ENCODE measurements around the gene FAM133A.

FAM133A gene

DNA sequence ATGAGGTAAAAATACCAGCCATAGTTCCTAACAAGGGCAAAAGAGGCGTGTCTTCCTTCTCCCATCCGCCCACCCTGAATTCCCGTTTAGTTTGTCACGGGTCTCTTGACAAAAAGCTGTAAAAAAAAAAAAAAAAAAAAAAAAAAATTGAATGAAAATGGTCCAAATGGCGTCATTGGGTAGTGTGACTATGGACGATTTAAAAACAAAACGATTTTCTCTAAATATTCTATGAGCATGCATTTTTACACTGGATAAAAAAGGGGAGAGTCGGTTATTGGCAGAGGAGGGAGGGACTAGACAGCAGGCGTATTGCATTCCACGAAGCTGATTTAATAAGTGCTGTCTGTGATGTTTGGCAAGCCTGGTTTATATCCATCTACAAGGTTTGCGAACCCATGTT lies at the start of gene FAM133A:
FAM133A (plus strand) TSS at position 338 of the 403 bp plus-strand sequence. CDS start 35,214 bp downstream, outside the sequence.
- no peak for DNase-seq

DNA sequence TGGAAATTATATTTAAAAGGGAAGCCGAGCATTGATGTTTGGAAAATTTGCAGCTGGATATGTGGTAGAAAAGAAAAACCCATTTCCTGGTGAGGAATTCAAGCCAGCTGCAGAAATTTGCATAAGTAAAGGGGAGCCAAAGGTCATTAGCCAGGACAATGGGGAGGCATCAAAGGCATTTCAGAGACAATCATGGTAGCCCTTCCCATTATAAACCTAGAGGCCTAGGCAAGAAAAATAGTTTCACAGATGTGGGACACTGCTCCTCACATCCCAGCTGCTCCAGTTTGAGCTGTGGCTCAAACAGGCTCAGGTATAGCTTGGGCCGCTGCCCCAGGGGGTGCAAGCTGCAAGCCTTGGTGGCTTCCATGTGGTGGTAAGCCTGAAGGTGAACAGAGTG lies 36.4 kb upstream of the FAM133A start:
- no peak for DNase-seq

DNA sequence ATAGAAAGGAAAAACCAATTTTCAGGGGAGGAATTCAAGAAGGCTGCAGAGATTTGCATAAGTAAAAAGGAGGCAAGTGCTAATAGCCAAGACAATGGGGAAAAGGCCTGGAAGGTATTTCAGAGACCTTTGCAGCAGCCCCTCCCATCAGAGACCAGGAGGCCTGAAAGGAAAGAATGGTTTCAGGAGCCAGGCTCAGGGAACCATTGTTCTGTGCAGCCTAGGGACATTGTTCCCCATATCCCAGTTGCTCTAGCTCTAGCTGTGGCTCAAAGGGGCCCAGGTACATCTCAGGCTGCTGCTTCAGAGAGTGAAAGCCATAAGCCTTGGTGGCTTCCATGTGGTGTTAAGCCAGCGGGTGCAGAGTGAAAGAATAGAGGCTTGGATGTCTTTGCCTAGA lies 24.6 kb upstream of the FAM133A start:
- no peak for DNase-seq

DNA sequence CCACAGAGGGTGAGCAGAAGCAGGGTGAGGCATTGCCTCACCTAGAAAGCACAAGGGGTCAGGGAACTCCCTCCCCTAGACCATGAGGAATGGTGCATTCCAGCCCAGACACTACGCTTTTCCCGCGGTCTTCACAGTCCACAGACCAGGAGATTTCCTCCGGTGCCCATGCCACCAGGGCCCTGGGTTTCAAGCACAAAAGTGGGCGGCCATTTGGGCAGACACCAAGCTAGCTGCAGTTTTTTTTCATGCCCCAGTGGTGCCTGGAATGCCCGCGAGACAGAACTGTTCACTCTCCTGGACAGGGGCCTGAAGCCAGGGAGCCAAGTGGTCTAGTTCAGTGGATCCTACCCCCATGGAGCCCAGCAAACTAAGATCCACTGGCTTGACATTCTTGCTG lies 13.4 kb upstream of the FAM133A start:
- DNase-seq, result no peak

DNA sequence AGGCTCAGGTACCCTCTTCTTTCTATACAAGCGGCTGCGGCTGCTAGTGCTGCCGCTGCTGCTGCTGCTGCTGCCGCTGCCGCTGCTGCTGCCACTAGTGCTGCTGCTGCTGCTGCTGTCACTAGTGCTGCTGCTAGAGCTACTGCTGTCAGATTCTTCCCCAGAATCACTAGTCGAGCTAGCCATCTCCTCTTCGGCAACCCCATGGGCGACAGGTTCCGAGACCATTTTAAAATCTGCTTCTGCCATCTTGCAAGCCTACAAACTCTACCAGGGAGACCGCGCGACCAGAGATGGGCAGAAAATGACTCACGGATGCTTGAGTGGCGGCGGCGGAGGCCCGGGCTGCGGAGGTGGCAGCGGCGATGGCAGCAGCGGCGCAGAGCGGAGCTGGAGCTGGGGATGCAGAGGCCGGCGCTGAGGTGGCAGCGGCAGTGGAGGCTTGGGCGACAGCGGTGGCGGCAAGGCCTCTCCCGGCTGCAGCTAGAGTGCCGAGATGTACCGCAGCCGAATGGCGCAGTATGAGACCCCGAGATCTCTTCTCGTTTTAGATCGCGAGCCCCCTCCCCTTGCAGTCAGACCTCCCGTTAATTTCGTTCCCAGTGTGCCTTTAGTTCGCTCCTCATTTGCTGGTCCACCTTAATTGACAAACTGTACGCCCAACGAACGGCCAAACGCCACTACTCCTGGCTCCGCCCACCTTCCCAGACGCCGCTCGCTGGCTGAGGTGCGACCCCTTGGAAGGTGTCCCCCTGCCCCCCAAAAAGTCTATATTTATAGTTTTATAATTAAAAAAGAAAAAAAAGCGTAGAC lies 744 bp upstream of the FAM133A start, which contains the start of gene NAP1L3:
NAP1L3 (minus strand) TSS at position 523 of the 813 bp plus-strand sequence; CDS start at position 249, 274 bp downstream.
- peak; percentile 66 for DNase-seq

DNA sequence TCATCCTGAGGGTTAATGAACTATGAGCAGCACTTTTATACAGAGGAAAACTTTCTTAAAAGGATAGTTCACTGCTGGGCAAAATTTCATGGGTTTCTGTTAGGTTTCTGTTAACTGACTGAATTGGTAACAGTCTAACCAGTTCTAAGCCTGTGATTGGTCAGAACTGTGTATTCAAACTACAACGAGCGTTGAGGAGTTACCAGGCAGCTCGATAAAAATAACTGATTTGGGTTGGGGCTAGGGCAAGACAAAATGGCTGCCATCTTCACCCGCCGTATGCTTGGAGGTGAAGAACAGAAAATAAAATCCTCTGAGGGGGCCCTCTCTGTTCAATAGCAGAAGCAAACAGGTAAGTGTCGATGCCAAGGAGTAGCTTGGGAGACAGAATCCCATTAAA lies 22.0 kb downstream of the FAM133A start:
- DNase-seq, result no peak

DNA sequence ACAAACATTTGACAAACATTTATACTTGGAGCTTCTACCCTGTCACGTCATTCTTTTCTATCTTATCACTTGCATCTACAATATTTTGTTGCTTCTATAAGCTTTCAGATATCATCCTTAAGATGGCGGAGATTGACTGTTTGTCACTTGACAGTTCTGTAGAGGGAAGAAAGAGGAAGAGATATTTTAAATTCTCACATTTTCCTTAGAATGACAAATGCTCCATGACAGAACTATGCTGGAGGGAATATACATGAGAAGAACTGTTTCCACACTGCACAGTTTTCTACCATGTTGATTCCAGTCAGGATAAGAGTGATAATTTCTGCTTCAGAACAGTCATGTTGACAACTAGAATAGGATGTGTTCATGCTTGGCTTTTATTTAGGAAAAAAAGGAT lies 29.7 kb downstream of the FAM133A start:
- DNase-seq, result no peak

DNA sequence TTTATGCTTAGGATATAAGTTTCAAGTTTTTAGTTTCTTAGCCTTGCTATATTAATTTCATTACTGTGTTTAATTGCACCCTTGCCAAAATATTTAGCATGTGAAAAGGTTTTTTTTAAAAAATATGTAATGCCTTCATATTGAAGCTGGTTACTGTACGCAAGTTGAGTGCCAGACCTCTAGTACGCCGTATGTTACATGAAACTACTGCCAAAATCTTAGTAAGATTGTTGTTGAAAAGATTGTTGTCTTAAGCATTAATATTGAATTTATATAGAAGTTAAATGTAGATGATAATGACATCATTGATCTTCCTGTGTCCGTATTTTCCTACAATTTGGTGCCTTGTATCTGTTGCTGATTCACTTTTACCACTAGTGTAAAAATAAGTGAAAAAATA lies 37.1 kb downstream of the FAM133A start:
- DNase-seq, result no peak

DNA sequence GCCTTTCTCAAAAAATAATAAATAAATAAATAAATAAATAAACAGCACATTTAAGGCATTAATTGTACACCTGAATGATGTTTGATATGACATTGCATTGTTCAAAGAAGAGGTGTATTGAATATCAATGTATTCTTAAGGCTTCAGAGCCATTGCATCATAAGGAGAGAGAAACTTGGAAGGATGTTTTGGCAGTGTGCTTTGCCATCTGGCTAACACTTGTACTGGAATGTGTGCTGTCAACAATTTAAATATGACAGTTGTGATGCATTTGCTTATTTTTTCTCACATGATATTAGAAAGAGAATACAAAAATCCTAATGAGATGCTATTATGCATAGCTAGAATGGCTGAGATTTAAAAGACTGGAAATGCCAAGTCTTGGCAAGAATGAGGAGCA lies 67.8 kb downstream of the FAM133A start:
- no peak for DNase-seq

DNA sequence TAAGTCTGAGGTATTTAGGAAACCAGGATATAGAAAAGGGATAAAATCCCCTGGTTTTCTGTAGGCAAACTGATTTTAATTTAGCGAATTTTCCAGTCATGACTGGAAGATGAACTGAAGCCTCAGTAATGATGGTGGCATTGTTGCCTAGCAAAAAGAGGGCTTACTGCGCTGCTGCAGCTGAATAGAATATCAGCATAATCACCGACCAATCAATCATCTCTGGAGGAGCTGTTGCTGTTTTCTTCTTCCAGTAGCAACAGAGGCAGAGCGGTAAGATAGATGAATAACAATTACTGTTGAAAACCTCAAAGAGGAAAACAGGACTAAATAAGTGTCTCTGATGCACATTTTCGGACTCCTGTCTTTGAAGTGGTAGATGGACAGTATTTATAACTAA lies 86.2 kb downstream of the FAM133A start:
- no peak for DNase-seq

Data from stimulated activated CD4-positive, alpha-beta T cell treated with anti-CD3 and anti-CD28 coated beads, Interleukin-4, amount 100 ng/mL, for 24 hours (primary cell).